A673 (cell line): Measurements from ENCODE around the gene C10orf90.

ENCODE experiments used
- CTCF ChIP-seq: fragments of 300-800, 200-600 bp; sonication (generic); conservative IDR thresholded peaks from 2 replicates; pipeline ENCODE4 v1.5.1; 2017; ENCODE audit warnings: low read depth, mild to moderate bottlenecking, antibody characterized with exemption, low read length, moderate library complexity, mixed read lengths
- EZH2 ChIP-seq: fragments of 200-600 bp; sonication (generic); IDR thresholded peaks from 2 replicates; pipeline ENCODE4 v1.6.1; 2017; ENCODE audit warnings: borderline replicate concordance, low read depth, mild to moderate bottlenecking, mixed read lengths, antibody characterized with exemption, low read length; ENCODE audit not compliant: poor library complexity, severe bottlenecking

DNA sequence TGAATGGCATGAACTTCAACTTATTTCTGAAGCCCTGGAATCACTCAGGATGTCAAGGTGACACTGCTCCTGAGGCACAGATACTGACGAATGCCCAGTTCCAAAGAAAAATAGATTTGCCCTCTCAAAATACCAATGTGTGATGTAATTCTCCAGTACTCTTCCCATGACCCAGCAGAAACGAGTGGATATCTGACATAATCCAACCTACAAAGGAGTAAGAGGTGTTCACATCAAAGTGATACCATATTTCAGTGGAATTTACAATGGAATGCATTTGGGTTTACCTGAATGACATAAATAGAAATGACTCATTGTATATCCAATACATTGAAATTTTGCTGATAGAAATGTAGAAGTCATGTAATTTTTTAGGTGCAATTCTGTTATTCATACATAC lies 161.3 kb downstream of the C10orf90 start:
- TF ChIP-seq CTCF, result no peak
- TF ChIP-seq EZH2, result no peak
